B cell (primary cell): Measurements from ENCODE around the gene CXCL3.

Experiments used
- CTCF ChIP-seq: fragments of 200-600 bp; IDR thresholded peaks from one replicate; pipeline ENCODE4 v1.8.0; 2022; ENCODE audit warnings: antibody characterized with exemption, mild to moderate bottlenecking
- EZH2 ChIP-seq: IDR thresholded peaks from 2 replicates; pipeline ENCODE4 v1.6.1; 2012; ENCODE audit warnings: borderline replicate concordance, low read depth, mild to moderate bottlenecking, moderate library complexity, low read length; ENCODE audit not compliant: insufficient read depth, poor library complexity, severe bottlenecking

- TF ChIP-seq EZH2 (no peak), CTCF (no peak)
Measured at GRCh38 chr4:74037076-74037955, 1.2 kb downstream of the CXCL3 start.
